Thoracic aorta (tissue), 2 donors: ENCODE data around the gene CLASRP. TPM values are rescaled to one million over a fixed set of nuclear protein-coding genes. Genes with fewer than 3 reads are reported as not detected.
"Not testable (repeated sequence)": the region's sequence is repeated elsewhere in the genome, so short reads cannot be mapped to it uniquely, and the experiment has no call there.

Experiments used
- ATAC-seq: fragments of 150-250 bp; one replicate; pipeline ENCODE4 v1.8.0; 2017; ENCODE audit warnings: low read depth; ENCODE audit not compliant: insufficient number of reproducible peaks, low FRiP score
- DNase-seq: peaks from one replicate; pipeline ENCODE4 v3.0.0-alpha.2; 2020; ENCODE audit warnings: low spot score
- H3K27ac ChIP-seq, 2 donors: fragments of 200-600 bp; sonication (generic); 1 replicate in 1 of 2; 2 replicates in 1 of 2; pipeline ENCODE4 v1.5.1; 2016; ENCODE audit warnings: mild to moderate bottlenecking in 2 of 2, moderate library complexity in 2 of 2
- H3K27me3 ChIP-seq: fragments of 200-600 bp; sonication (generic); replicated peaks from 2 replicates; pipeline ENCODE4 v1.6.0; 2016; ENCODE audit warnings: mild to moderate bottlenecking; ENCODE audit not compliant: insufficient read depth
- H3K36me3 ChIP-seq: fragments of 200-600 bp; sonication (generic); one replicate; pipeline ENCODE4 v1.5.1; 2016
- H3K4me1 ChIP-seq, 2 donors: fragments of 200-600 bp; sonication (generic); 1 replicate in 1 of 2; 2 replicates in 1 of 2; pipeline versions ENCODE4 v1.5.1 to v1.6.0; 2016; ENCODE audit warnings: low read depth in 2 of 2, mild to moderate bottlenecking in 1 of 2; ENCODE audit not compliant: control insufficient read depth in 1 of 2
- H3K4me3 ChIP-seq: fragments of 200-600 bp; sonication (generic); 2 replicates; pipeline ENCODE4 v1.5.1; 2016; ENCODE audit warnings: mild to moderate bottlenecking
- H3K9me3 ChIP-seq: fragments of 200-600 bp; sonication (generic); 2 replicates; pipeline ENCODE4 v1.5.1; 2016
- total RNA-seq, 2 donors: library from RNA; depleted of rRNA; stranded (reverse); fragments of >200 nt; gene quantifications; one replicate each; pipeline versions ENCODE4 v1.1.0 to v1.2.3, GENCODE V29; 2016
- TF ChIP-seq, protein P1 (sequence below): fragments of 200-600 bp; sonication (generic); IDR thresholded peaks from one replicate; pipeline ENCODE4 v1.5.1; 2019; ENCODE audit warnings: antibody characterized with exemption

CLASRP gene
- total RNA-seq, 2 donors from 2014 or later = 119 to 300 TPM

DNA sequence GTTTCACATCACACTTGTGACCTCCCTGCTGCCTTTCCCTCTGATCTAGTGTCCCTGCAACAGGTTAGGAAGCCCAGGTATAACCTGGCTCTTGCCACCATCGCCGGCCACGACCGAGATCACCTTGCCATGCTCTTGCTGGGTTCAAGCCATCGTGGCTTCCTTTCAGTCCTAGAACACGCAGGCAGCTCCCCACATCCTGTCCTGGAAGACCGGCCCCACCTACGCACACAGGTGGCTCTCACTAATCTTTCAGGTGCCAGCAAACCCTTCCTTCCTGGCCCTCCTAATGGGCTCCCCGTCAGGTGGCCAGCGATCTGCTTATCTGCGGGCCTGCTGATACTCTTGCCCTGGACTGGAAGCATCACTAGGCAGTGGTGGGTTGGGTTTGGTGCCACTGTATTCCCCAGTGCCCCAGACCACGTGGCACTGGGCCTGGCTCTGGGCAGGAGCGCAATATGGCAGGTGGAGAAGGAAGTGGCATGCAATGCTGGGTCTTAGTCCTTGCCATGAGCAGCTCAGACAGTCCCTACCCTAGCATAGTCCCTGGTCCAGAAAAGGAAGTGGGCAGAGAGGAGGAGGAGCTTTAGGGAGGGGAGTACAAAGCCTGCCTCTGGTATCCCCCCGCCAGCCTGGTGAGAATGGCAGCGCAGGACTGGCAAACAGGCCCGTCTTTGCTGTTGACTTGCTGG lies 66.0 kb downstream of the CLASRP start:
- TF ChIP-seq, protein P1, sequence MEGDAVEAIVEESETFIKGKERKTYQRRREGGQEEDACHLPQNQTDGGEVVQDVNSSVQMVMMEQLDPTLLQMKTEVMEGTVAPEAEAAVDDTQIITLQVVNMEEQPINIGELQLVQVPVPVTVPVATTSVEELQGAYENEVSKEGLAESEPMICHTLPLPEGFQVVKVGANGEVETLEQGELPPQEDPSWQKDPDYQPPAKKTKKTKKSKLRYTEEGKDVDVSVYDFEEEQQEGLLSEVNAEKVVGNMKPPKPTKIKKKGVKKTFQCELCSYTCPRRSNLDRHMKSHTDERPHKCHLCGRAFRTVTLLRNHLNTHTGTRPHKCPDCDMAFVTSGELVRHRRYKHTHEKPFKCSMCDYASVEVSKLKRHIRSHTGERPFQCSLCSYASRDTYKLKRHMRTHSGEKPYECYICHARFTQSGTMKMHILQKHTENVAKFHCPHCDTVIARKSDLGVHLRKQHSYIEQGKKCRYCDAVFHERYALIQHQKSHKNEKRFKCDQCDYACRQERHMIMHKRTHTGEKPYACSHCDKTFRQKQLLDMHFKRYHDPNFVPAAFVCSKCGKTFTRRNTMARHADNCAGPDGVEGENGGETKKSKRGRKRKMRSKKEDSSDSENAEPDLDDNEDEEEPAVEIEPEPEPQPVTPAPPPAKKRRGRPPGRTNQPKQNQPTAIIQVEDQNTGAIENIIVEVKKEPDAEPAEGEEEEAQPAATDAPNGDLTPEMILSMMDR = no peak
- H3K9me3 ChIP-seq = no peaks in the 10 kb centered on the region
- ATAC-seq (no peak), DNase-seq (no peak)
- H3K27ac ChIP-seq = no peak overlapping the region
- H3K27me3 ChIP-seq = no peaks in the 10 kb centered on the region
- no peaks in the 10 kb centered on the region for H3K36me3 ChIP-seq
- no peak overlapping the region for H3K4me3 ChIP-seq
- no peaks in the 10 kb centered on the region for H3K4me1 ChIP-seq

DNA sequence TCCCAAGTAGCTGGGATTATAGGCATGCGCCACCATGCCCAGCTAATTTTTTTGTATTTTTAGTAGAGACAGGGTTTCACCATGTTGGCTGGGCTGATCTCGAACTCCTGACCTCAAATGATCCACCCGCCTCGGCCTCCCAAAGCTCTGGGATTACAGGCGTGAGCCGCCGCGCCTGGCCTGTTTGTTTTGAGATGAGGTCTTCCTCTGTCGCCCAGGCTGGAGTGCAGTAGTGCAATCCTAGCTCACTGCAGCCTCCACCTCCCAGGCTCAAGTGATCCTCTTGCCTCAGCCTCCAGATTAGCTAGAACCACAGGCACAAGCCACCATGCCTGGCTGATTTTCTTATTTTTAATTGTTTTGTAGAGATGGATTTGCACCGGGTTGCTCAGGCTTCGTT lies 67.5 kb downstream of the CLASRP start:
- H3K36me3 ChIP-seq, H3K27me3 ChIP-seq, H3K4me1 ChIP-seq, DNase-seq, H3K4me3 ChIP-seq, H3K9me3 ChIP-seq, ATAC-seq, H3K27ac ChIP-seq: not testable (repeated sequence)

DNA sequence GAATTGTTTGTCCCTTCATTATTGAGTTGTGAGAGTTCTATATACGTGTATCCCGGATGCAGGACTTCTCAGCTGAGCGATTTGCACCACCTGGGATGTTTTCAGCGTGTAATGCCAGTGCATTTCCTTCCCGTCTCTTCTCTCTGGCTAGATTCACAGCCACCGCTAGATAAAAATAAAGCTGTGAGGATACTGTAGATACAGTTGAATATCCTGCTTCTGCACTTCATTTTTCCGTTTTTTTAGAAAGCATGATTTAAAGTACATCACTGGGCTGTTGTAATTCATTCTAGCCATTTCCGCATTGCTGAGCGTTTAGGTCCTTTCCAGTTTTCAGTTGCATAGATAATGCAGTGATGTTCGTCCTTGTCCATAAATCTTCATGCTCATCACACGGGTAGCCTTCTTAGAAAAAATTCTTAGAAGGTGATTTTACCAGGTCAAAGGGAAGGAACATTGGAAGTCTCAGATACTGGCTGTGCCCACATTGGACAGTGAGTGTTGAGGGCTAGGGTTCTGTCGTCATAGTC lies 68.8 kb downstream of the CLASRP start:
- no peak for ATAC-seq
- TF ChIP-seq, protein P1 = no peak

DNA sequence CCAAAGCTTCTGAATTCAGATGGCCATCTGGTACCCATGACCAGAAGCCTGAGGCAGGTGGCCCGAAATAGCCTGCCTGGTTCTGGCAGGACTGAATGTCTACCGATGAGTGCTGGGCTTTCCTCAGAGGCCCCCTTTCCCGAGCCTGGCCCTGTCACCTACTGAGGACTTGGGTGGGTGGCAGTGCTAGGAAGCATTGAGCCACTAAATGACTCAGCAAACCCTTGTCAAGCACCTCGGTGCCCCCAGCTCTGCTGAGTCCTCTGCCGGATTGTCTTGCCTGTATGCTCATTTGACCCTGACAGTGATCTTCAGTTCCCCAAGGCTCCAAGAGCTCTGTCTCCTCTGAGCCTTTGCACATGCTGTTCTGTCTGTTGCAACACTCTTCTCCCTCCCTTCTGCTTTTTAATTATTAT lies 72.0 kb downstream of the CLASRP start:
- no peaks in the 10 kb centered on the region for H3K4me1 ChIP-seq
- H3K9me3 ChIP-seq = no peaks in the 10 kb centered on the region
- no peaks in the 10 kb centered on the region for H3K27me3 ChIP-seq
- TF ChIP-seq, protein P1 = no peak
- no peak overlapping the region for H3K27ac ChIP-seq
- no peaks in the 10 kb centered on the region for H3K36me3 ChIP-seq
- DNase-seq (no peak), ATAC-seq (no peak)
- no peak overlapping the region for H3K4me3 ChIP-seq

More for the DNA sequence above, 68.8 kb downstream of the CLASRP start:
- DNase-seq = no peak
- Histone ChIP-seq H3K27me3 (no peaks in the 10 kb centered on the region), H3K9me3 (no peaks in the 10 kb centered on the region), H3K27ac (no peak overlapping the region), H3K4me1 (no peaks in the 10 kb centered on the region), H3K4me3 (no peak overlapping the region), H3K36me3 (no peaks in the 10 kb centered on the region)

DNA sequence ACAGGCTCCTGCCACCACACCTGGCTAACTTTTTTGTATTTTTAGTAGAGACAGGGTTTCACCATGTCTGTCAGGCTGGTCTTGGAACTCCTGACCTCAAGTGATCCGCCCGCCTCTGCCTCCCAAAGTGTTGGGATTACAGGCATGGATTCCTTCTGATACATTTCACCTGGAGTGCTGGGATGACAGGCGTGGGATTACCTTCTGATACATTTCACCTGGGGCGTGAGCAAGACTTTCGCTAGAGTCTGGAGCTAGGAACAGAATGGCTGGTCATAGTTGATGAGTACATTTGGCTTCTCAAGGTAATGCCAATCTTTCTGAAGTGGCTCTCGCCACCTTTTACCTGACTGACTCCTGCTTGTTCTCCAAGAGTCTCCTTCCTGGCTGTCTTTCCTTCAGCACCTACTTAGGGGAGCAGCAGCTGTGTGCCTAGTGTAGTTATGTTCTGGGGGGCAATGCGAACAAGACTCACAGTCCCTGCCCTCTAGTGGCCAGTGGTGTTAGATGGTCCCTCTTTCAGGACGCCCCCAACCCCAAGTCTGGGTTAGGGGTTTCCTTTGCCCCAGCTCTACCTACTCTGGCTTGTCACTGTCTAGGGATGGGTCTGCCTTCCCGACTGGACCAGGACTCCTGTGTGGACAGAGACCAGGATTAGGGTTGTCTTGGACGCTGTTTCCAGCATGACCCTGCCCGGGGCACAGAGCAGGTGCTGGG lies 73.4 kb downstream of the CLASRP start:
- Histone ChIP-seq H3K27me3 (no peaks in the 10 kb centered on the region), H3K27ac (no peak overlapping the region), H3K4me3 (no peak overlapping the region), H3K9me3 (no peaks in the 10 kb centered on the region), H3K4me1 (no peaks in the 10 kb centered on the region), H3K36me3 (no peaks in the 10 kb centered on the region)
- no peak for ATAC-seq
- TF ChIP-seq, protein P1 = no peak
- DNase-seq = no peak
